H1 (cell line): ENCODE measurements around the gene TM4SF1.

Source experiments
- ASH2L ChIP-seq: fragments of 200-600, 300-600 bp; sonication (generic); IDR thresholded peaks from one replicate; pipeline ENCODE4 v1.7.1; 2017; ENCODE audit warnings: low read length
- CBX8 ChIP-seq: fragments of 300-800, 300-1000 bp; sonication (generic); IDR thresholded peaks from 2 replicates; pipeline ENCODE4 v1.7.1; 2016; ENCODE audit warnings: low read depth, low read length, borderline replicate concordance
- CTCF ChIP-seq, 3 experiments: IDR thresholded peaks; 1 replicate in 2 of 3; 2 replicates in 1 of 3; pipeline versions ENCODE4 v1.5.1 to v1.6.1; 2011; ENCODE audit warnings: low read length in 3 of 3, mild to moderate bottlenecking in 3 of 3, inconsistent platforms in 2 of 3, low read depth in 1 of 3, moderate library complexity in 1 of 3; ENCODE audit not compliant: insufficient read depth in 1 of 3; ENCODE audit errors: control extremely low read depth in 1 of 3
- EZH2 ChIP-seq: fragments of 200-600 bp; sonication (generic); IDR thresholded peaks from 2 replicates; pipeline ENCODE4 v1.7.1; 2012; ENCODE audit warnings: low read depth, mild to moderate bottlenecking, moderate library complexity, low read length, inconsistent platforms; ENCODE audit not compliant: severe bottlenecking
- JUN ChIP-seq: IDR thresholded peaks from 2 replicates; pipeline ENCODE4 v1.6.1; 2011; ENCODE audit warnings: low read depth, mild to moderate bottlenecking, improper control_type of control experiment, low read length
- MAFK ChIP-seq: IDR thresholded peaks from 2 replicates; pipeline ENCODE4 v1.6.1; 2012; ENCODE audit warnings: low read depth, mild to moderate bottlenecking, improper control_type of control experiment, low read length
- POLR2A ChIP-seq, 2 experiments: IDR thresholded peaks; 1 replicate in 1 of 2; 2 replicates in 1 of 2; pipeline ENCODE4 v1.6.1; 2011; ENCODE audit warnings: low read depth in 2 of 2, low read length in 2 of 2, mild to moderate bottlenecking in 2 of 2; ENCODE audit errors: control extremely low read depth in 1 of 2
- POLR2AphosphoS5 ChIP-seq: IDR thresholded peaks from 2 replicates; pipeline ENCODE4 v1.6.1; 2011; ENCODE audit warnings: low read depth, low read length
- SP2 ChIP-seq: IDR thresholded peaks from 2 replicates; pipeline ENCODE4 v1.6.1; 2012; ENCODE audit warnings: mild to moderate bottlenecking, low read length, inconsistent platforms
- TAF1 ChIP-seq: IDR thresholded peaks from 2 replicates; pipeline ENCODE4 v1.6.1; 2011; ENCODE audit warnings: mild to moderate bottlenecking, low read depth, low read length
- YY1 ChIP-seq: IDR thresholded peaks from 2 replicates; pipeline ENCODE4 v1.6.1; 2011; ENCODE audit warnings: low read depth, mild to moderate bottlenecking, low read length
- ZNF274 ChIP-seq: IDR thresholded peaks from 2 replicates; pipeline ENCODE4 v1.7.0; 2012; ENCODE audit warnings: low read length, borderline replicate concordance; ENCODE audit errors: extremely low read depth

GRCh38 chr3:149377408-149378364, at the start of gene TM4SF1:
- TF ChIP-seq POLR2AphosphoS5 (no peak), POLR2A (IDR thresholded peaks at IDR 0.05; ENCODE audit: control extremely low read depth in 1 of 2, low read depth in 2 of 2, low read length in 2 of 2) (no peak), CTCF (IDR thresholded peaks at IDR 0.05; ENCODE audit: control extremely low read depth in 1 of 3, insufficient read depth in 1 of 3, low read depth in 1 of 3, low read length in 3 of 3) (no peak), ZNF274 (no peak), EZH2 (no peak), YY1 (no peak), JUN (no peak), CBX8 (no peak), SP2 (no peak), ASH2L (no peak), MAFK (no peak), TAF1 (no peak)
